ENCODE measurements around the gene ACER3.

DNA sequence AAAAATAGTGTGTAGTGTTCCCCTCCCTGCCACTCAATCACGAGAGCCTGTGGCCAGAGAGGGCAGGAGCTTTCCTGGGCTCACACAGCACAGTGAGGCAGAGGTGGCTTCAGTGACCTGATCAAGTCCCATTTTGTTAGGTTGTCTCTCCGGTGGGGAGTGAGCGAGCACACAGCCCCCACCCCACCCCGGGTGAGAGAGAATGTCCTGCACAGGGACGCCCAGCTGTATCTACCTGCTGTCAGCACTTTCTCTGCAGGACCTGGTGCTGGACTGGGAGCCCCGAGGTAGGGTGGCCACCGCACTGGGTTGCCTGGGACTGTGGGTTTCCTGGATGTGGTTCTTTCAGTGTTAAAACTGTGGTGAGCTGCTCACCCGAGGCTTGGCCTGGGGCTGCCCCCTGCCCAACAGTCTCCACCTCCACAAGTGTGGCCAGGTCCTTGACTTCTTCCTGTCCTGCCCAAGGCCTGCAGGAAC, 212.2 kb downstream of the ACER3 start:
- TF ChIP-seq ELF4 (IDR thresholded peaks at IDR 0.05), result no peak
- no peak for TF ChIP-seq SP1 (IDR thresholded peaks at IDR 0.05)
- TF ChIP-seq, protein P1, sequence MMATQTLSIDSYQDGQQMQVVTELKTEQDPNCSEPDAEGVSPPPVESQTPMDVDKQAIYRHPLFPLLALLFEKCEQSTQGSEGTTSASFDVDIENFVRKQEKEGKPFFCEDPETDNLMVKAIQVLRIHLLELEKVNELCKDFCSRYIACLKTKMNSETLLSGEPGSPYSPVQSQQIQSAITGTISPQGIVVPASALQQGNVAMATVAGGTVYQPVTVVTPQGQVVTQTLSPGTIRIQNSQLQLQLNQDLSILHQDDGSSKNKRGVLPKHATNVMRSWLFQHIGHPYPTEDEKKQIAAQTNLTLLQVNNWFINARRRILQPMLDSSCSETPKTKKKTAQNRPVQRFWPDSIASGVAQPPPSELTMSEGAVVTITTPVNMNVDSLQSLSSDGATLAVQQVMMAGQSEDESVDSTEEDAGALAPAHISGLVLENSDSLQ (IDR thresholded peaks at IDR 0.05), result no peak
- no peak for TF ChIP-seq L3MBTL2 (conservative IDR thresholded peaks at IDR 0.05)
- TF ChIP-seq TARDBP (IDR thresholded peaks at IDR 0.05), result no peak

All from HEK293T (cell line).